HG03442 (cell line): ENCODE measurements around the gene CNIH3.

ENCODE experiments used
- ATAC-seq: cut with Tn5 transposase; IDR thresholded peaks from one replicate; pipeline ENCODE4 v1.9.1; 2021; ENCODE audit warnings: mild to moderate bottlenecking, moderate library complexity; ENCODE audit not compliant: unreplicated experiment

The CNIH3 gene

DNA sequence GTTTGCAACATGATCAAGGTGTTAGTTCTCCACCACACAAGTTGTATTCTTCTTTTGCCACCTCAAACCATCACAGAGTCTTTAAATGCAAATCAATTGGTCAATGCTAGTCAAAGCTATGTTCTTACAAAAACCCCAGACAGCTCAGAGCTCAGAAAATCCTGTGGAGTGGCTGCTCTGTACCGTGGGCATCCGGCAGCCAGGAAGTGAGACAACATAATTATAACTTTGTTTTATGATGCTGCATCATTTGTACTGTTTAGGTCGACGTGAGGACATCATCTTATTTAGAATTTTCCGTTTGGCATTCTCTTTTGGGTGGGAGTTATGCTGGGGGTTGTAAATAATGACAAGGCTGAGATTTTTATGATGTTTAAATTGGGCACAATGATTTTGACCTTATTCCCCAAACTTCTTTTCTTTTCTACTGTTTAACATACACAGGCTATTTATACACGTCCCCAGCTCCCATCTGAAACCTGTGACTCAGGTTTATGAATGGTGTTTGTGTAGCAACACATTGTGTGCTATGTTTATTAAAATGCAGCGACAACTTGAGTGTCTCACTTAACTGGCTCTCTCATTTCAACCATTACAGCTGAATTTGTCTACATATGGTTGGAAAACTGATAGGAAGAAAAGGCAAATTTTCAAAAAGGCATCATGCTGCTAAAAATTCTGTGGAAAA is 124.0 kb downstream of the CNIH3 start:
- ATAC-seq = peak; percentile 76

DNA sequence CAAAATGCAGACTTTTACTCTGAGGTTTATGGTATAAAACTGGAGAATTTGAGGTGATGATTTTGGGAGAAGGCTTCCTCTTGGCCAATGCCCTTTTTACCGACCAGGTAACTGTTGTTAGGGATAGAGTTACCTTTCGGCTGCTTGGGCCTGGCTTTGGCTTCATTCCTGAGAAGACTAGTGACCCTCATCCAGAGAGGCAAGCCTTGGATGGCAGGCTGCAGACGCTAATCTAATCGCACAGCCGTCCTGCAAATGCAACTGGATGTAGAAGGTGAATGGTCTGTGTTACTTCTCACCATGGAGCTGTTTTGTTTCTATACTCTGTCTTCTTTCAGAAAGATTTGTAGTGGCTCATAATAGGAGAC is 124.6 kb downstream of the CNIH3 start:
- no peak for ATAC-seq

DNA sequence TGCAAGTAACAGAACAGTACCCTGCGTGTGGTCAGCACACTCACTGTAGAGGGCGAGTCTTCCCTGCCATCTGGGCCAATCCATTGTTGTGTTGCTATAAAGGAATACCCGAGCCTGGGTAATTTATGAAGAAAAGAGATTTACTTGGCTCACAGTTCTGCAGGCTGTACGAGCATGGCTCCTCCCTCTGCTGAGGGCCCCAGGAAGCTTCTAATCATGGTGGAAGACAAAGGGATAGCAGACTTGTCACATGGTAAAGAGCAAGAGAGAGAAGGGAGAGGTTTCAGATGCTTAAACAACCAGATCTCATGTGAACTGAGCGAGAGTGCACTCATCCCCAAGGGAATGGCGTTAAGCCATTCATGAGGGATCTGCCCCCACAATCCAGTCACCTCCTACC is 126.2 kb downstream of the CNIH3 start:
- no peak for ATAC-seq

DNA sequence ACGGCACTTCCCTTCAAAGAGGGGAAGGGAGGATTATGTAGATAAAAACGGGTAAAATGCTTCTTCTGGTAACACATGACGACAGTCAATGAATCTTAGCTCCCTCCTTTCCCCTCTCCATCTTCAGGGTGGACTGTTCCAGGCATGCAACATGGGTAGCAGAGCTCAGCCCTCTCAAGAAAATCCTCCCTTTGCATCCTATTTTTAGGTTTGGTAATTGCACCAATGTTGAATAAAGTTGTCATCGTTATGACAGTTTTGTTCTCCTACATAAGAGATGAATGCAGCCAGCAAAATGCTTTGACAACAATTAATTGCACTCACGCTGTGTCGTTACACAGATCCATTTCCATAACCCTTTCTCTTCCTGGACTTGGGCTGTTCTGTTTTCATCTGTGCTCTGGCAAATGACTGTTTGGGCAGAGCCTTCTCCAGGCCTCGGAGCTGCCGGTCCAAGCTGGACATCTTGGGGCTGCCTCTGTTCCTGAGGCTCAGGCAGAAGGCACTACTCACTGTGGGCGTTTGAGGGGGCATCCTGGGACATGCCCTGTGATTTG is 127.6 kb downstream of the CNIH3 start:
- no peak for ATAC-seq

DNA sequence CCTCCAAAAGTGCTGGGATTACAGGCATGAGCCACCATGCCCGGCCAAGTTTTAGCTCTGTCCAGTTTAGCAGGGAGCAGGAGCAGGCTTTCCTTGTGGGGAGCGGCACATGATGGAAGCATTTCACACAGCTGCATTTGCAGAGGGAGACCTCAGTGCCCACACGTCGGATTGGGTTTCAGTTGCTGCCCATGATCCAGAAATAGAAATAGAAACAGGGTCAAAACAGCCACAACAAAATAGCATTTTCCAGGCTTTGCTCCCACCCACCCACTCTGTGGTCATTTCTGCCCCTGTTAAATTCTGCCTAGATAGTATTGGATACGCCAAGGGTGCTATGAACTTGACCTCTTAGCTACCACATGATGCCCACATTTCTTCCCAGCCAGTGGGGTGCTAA is 128.4 kb downstream of the CNIH3 start:
- ATAC-seq = no peak

DNA sequence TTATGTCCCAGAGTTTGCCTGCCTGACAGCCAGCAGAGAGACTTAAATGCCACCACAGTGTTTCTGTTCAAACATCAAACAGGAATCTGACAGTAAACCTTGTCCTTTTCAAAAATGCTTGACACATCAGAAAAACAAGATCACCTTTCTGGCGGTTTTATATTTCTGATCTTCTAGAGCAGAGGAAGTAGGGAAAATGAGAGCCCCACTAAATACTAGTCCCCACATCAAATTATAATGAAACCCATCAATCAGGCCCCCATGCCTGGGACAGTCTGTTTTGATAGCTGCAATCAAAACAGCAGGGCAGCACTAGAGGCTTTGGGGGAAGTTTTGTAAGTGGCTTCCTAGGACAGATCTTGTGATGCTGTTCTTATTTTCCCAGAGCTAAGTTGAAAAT is 129.3 kb downstream of the CNIH3 start:
- ATAC-seq = no peak

DNA sequence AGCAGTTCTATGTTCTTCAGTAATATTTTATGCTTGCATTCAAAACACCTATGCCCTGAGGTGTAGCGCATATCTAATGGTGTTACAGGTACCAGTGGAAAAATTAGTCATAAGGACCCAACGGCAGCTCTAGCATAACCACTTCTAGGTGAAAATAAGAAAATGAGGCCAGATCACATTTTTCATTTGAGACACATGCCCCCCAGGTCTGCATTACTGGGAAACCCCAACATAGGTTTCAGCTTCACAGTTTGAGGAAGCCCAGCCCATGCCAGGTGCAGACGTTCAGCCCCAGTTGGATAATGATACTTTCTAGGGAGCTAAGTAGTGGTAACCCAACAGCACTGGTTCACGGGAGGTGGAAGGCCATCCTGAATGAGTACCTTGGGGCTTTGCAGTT is 129.8 kb downstream of the CNIH3 start:
- ATAC-seq = peak; percentile 52

DNA sequence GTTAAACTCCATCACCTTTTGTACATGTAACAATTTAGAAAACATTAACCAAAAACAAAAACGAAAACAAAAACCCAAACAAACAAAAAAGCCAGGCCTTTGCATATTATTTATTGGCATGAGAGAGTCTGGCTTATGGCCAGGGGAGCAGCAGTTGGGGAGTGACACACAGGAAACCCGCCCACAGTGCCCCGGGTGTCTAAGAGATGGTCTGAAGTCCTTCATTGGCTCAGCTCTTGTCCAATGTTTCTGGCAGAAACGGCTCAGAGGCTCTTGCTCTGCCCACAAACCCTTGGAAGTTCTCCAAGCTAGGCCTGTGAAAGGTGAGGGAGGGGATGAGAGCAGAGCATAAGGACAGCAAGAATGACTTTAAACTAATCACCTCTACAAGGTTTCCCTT is 131.5 kb downstream of the CNIH3 start:
- ATAC-seq = peak; percentile 46

DNA sequence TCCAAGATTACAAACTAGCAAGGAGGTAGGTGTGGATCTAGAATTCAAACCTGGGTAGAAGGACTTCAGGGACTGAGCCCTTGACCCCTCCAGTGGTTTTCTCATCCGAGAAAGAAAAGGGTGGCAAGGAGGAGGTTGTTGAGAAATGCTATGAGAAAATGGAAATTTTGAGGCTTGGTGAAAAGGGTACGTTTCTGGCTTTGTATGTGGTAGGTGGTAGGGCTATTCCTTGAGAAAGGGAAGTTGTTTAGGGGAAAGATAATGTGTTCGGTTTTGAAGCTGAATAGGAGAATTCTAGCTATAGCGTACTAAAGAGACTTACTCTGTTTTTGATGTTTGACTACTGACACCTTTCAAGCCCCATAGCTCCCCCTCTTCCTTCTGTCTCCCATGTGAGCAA is 133.8 kb downstream of the CNIH3 start:
- no peak for ATAC-seq

DNA sequence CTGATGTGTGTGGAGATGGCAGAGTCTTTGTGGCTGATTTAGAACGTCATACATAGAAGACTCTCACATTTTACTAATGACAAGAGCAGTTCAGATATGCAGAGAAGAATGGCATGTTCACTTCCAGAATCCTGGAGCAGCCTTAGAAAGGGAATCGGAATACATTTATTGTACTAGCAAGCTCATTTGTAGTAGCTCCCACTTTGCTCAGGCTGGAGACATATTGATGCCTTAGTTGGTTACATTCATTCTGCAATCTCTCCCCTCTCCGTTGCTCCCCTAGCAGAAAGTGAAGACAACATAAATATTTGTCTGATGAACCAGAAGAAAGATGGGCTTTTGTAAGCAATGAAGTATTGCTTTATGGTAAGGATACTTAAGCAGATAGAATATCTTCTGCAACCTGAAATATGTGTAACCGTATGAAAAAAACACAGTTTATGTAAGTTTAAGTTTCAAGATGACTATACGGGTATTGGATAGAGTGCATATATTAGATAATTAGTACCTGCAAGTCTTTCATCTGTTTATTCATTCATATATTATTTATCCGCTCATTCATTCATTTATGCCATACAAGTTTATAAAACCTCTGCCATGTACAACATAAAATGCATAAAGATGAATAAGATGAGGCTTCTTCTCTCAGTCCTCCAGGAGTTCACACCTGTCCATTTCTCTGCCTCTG is 135.7 kb downstream of the CNIH3 start:
- no peak for ATAC-seq

DNA sequence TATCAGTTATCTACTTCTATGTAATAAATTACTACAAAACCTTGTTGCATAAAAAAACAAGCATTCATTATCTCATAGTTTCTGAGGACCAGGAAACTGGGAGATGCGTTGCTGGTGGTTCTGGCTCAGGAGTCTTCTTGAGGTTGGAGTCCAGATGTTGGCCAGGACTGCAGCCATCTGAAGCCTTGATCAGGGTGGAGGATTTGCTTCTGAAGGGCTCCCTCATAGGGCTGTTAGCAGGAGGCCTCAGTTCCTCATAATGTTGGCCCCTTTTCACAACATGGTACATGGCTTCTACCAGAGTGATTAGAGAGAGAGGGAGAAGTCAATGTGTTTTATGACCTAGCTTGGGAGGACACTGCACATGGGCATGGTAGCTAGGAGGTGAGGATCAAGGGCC is 137.4 kb downstream of the CNIH3 start:
- no peak for ATAC-seq

DNA sequence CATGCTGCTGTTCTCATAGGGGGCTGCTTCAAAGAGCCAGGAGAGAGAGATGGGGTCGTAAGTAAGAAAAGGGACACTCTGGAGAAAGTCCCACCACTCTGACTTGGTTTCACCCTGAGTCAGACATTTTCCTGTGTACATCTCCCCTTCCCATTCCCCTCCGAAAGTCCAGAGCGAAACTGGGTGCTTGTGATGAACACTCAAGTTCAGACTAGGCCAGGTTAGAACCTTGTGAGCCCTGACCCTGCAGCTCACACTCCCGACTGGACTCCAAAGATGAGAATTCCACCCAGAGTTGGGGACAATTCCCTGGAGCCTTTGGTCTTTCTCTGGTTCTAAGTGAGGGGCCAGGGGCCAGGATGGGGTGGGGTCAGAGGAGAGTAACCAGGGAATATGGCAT is 139.5 kb downstream of the CNIH3 start:
- ATAC-seq = no peak

DNA sequence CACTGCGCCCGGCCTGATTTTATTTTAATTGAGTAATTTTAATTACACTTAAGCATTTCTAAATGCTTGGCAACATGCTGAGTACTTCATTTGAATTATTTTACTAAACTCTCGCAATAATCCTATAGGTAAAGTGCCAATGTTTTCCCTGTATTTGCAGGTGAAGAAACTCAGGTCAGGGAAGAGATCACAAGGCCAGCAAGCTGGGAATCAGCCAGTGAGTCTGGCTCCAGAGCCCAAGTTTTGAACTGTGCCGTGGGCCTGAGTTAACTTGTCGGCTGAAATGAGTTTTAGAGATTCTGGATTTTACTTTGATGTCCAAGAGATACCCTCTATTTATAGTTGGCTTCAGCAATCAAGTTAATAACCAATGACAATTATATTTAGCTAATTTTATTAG is 141.4 kb downstream of the CNIH3 start:
- ATAC-seq = no peak

DNA sequence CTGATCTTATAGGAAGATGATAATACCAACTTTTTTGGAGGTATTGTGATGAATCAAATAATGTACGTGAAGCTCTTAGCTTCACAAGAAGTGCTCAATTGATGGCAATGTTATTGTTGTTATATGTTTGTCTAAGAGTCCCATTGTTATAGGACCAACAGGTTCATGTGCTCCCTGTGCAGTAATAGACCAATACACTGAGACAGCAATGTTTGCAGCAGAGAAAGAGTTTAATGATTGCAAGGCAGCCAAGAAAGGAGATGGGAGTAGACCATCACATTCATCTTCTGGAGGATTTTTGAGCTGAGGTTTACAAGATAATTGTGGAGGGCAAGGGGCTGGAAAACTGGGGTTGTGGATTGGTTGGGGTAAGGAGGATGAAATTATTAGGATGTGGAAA is 143.0 kb downstream of the CNIH3 start:
- no peak for ATAC-seq

DNA sequence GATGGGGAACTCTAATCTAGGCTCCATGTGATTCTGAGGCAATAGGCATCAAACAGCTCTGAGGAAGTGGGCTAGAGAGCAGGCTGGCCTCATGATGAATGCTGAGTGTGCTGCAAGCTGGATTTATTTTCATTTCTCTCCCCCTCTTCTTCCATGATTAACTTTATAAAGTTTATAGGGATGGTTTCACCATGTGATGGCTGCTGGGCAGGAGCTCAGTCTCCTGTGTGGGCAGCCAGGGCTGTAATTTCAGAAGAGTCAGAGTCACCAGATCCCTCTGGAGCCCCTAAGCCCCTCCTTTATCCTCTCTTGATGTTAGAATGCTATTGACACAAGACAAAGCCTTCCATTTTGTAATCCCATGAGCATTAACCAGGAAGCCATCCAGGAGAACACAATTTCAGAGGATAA is 143.6 kb downstream of the CNIH3 start:
- no peak for ATAC-seq

DNA sequence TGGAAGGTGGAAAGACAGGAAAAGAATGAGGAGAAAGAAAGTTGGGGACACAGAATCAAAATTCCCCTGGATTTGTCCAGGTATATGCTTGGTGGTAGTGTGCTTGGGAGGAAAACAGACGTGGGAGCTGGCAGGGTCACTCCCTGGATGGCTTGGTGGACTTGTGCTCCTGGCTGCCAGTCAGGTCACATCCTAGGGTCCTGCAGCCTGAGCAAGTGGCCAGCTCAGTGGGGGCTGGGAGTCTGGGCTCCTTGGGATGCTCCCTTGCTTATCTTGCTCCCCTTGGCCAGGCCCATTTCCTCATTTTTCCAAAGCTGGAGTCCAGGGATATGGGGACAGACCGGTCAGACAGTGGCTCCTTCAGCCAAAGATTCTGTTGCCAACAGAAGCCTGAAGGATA is 144.0 kb downstream of the CNIH3 start:
- ATAC-seq = no peak

DNA sequence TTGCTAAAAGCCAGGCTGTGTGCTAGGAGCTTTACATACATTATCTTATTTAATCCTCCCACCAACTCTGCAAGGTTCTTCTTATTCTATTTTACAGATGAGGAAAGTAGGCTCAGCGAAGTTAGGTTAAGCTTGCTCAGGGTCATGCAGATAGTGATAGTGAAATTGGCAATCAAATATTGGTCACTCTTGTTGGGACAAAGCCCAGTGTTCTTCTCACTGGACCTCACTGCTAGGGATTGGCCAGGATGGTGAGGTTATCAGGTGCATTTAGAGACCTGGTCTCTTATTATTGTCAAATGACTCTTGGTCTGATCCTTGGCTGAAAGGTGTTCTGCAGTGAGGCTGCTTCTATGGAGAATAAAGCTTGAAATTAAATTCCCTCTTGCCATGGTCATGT is 145.1 kb downstream of the CNIH3 start:
- no peak for ATAC-seq

DNA sequence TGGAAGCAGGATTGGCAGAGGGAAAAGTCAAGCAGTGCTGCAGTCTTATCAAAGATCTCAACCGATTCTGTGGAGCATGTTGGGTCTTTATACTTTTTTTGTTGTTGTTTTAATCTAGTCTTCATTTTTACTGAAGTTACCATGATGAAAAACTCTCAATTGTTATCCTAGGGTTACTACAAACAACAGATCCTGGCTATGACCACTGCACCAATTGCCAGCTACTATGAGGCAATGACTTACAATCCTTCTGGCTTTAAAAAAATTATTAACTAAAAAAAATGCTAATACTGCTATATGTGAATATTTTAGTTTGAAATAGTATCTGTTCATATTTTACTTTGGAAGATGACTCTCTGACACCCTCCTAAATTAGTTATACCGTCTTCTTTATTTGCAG is 145.9 kb downstream of the CNIH3 start:
- ATAC-seq = no peak

DNA sequence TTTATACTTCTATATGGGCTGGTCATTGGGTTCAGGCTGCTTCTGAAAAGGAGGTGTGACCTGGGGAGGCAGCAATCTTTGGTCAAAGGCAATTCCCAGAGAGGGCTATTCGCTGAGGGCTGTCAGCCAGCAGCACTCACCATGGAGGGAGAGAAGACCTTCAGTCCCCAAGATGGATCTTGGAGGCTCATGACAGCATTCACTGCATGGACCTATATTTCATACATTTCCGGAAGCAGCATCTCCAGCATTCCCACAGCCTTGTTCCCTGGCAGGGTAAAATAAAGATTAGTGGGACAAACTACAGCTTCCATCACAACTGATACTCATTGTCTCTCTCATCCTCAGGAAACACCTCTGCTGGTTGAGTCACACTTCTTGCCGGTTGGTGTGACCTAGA is 146.6 kb downstream of the CNIH3 start:
- no peak for ATAC-seq

DNA sequence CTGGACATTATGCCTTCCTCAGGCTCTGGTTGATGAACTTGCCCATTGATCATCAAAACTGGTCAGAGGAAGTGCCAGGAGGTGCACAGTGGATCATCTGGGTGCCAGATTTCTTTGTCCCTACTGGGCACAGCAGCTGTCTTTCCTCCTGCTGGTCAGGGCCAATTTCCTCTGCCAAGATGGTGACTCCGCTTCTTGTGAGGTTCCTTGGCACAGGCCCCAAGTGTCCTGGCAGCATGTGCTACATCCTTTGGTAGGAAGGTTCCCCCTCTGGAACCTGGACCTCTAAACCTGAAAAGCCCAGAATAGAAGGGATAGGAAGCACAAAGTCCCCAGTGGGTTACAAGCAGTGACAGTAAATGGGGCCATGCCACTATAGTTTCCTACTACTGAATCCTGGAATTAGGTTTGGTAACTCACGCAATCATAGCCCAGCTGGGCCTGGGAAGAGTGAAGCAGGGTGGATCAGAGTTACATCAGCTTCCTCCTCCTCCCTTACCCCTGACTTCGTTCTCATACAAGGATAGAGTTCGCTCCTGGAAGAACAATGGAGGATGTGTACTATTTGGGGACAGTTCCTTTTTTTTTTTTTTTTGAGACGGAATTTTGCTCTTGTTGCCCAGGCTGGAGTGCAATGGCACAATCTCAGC is 147.1 kb downstream of the CNIH3 start:
- no peak for ATAC-seq

DNA sequence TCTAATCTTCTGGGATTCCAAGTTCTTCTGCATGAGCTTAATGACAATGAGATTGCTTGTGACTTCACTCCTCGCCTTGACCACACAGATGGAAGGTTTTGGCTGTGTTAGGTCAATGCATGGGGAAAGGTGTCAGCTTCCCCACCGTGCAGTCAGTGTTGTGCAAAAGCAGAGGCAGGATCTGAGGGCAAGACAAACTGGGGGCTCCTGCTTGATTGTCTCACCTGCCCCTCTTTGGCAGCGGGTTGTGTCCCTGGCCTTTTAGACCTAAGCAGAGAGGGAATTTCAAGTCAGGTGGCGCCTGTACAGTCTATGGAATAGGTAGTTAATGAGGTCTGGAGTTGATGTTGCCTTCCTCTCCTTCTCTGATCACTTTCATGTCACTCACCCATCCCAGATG is 150.1 kb downstream of the CNIH3 start:
- ATAC-seq = no peak

DNA sequence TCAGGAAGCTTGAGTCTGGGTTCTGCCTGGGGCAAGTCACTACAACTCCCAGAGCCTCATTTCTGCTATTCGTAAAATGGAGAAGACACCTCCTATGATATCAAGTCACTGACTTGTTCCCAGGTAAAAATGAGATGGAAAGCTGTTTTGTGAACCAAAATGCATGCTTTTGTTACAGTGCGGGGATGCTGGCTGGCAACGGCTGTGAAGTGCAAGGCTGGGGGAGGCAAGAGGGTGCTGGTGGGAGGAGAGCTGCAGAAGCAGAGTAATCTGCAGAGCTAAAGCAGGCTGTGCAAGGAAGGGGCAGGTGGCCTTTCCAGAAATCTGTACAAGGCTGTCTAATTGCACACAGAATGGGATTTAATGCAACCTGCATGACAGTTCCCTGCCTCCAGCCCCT is 150.9 kb downstream of the CNIH3 start:
- ATAC-seq = no peak
